ENCODE data around the gene ZNF212. TPM values are rescaled to one million over a fixed set of nuclear protein-coding genes. Genes with fewer than 3 reads are reported as not detected.

ZNF212 gene
- total RNA-seq, 1 donor from 2014 or later, result 8.8 TPM

- Histone ChIP-seq H3K4me1 (peaks cover 13% of the 10 kb centered on the region), H3K27me3 (no peaks in the 10 kb centered on the region), H3K27ac (no peak overlapping the region), H3K9me3 (no peaks in the 10 kb centered on the region), H3K4me3 (peak overlapping the region; percentile 67 to 78), H3K36me3 (peaks cover 0 to 11% of the 10 kb centered on the region in 2 donors)
- intact Hi-C loops (cut with DNase I), result no loop called here
- DNase-seq (ENCODE audit: extremely low spot score in 2 of 2), result peak in 1 of 2 donors; percentile 92
- no peak for TF ChIP-seq POLR2A (IDR thresholded peaks at IDR 0.05)
- no peak for TF ChIP-seq CTCF (IDR thresholded peaks at IDR 0.05)
- peak; percentile 14 to 56 for TF ChIP-seq POLR2AphosphoS5 (IDR thresholded peaks at IDR 0.05; ENCODE audit: insufficient read depth in 1 of 2, low read depth in 1 of 2)
These were observed 45.6 kb downstream of the ZNF212 start for GRCh38 chr7:149284850-149285585.

- no peak for DNase-seq (ENCODE audit: extremely low spot score in 2 of 2)
- Histone ChIP-seq H3K36me3 (peaks cover 0 to 10% of the 10 kb centered on the region in 2 donors), H3K27ac (no peak overlapping the region), H3K9me3 (no peaks in the 10 kb centered on the region), H3K4me3 (peak overlapping the region; percentile 67 to 78), H3K27me3 (no peaks in the 10 kb centered on the region), H3K4me1 (peaks cover 13% of the 10 kb centered on the region)
- intact Hi-C loops (cut with DNase I), result no loop called here
- TF ChIP-seq POLR2A (IDR thresholded peaks at IDR 0.05), result no peak
- TF ChIP-seq CTCF (IDR thresholded peaks at IDR 0.05), result no peak
- TF ChIP-seq POLR2AphosphoS5 (IDR thresholded peaks at IDR 0.05; ENCODE audit: insufficient read depth in 1 of 2, low read depth in 1 of 2), result no peak
These were observed 46.2 kb downstream of the ZNF212 start for GRCh38 chr7:149285603-149286002.

GRCh38 chr7:149286811-149287400 is 47.5 kb downstream of the ZNF212 start:
- H3K27ac ChIP-seq, result no peak overlapping the region
- H3K4me3 ChIP-seq, result no peak overlapping the region
- H3K36me3 ChIP-seq, result peaks cover 0 to 3% of the 10 kb centered on the region in 2 donors
- H3K4me1 ChIP-seq, result peaks cover 13% of the 10 kb centered on the region
- intact Hi-C loops (cut with DNase I), result no loop called here
- H3K27me3 ChIP-seq, result no peaks in the 10 kb centered on the region
- no peak for TF ChIP-seq CTCF (IDR thresholded peaks at IDR 0.05)
- no peak for TF ChIP-seq POLR2A (IDR thresholded peaks at IDR 0.05)
- TF ChIP-seq POLR2AphosphoS5 (IDR thresholded peaks at IDR 0.05; ENCODE audit: insufficient read depth in 1 of 2, low read depth in 1 of 2), result no peak
- no peak for DNase-seq (ENCODE audit: extremely low spot score in 2 of 2)
- H3K9me3 ChIP-seq, result no peaks in the 10 kb centered on the region

- DNase-seq (ENCODE audit: extremely low spot score in 2 of 2), result no peak
These were observed 48.2 kb downstream of the ZNF212 start for GRCh38 chr7:149287622-149288021.

More at GRCh38 chr7:149287622-149288021, 48.2 kb downstream of the ZNF212 start:
- H3K27ac ChIP-seq, result no peak overlapping the region
- H3K4me1 ChIP-seq, result peaks cover 13% of the 10 kb centered on the region
- no peak for TF ChIP-seq POLR2A (IDR thresholded peaks at IDR 0.05)
- TF ChIP-seq POLR2AphosphoS5 (IDR thresholded peaks at IDR 0.05; ENCODE audit: insufficient read depth in 1 of 2, low read depth in 1 of 2), result no peak
- TF ChIP-seq CTCF (IDR thresholded peaks at IDR 0.05), result no peak
- no peaks in the 10 kb centered on the region for H3K36me3 ChIP-seq
- no peak overlapping the region for H3K4me3 ChIP-seq
- H3K9me3 ChIP-seq, result no peaks in the 10 kb centered on the region
- H3K27me3 ChIP-seq, result no peaks in the 10 kb centered on the region
- intact Hi-C loops (cut with DNase I), result no loop called here
